GM21367 (cell line): ENCODE results near the gene BLTP3A.
A peak's percentile ranks its signal among the peaks of the same experiment; 100 is the strongest.
"Not testable (repeated sequence)": the region's sequence is repeated elsewhere in the genome, so short reads cannot be mapped to it uniquely, and the experiment has no call there.

Source experiments
- ATAC-seq: cut with Tn5 transposase; IDR thresholded peaks from one replicate; pipeline ENCODE4 v1.9.1; 2021; ENCODE audit not compliant: unreplicated experiment

BLTP3A gene

GRCh38 chr6:34788111-34788510 lies 3.8 kb upstream of the BLTP3A start:
- no peak for ATAC-seq

- ATAC-seq: peak; percentile 28
Measured at GRCh38 chr6:34791164-34791700, 651 bp upstream of the BLTP3A start.

GRCh38 chr6:34792605-34793500 lies 970 bp downstream of the BLTP3A start:
- no peak for ATAC-seq

- no peak for ATAC-seq
Measured at GRCh38 chr6:34793877-34794276, 2.0 kb downstream of the BLTP3A start.

GRCh38 chr6:34795836-34796425 lies 4.0 kb downstream of the BLTP3A start:
- ATAC-seq: no peak

- ATAC-seq: no peak
Measured at GRCh38 chr6:34798057-34798456, 6.2 kb downstream of the BLTP3A start.

GRCh38 chr6:34799547-34799946 lies 7.7 kb downstream of the BLTP3A start:
- ATAC-seq: no peak

- ATAC-seq: no peak
Measured at GRCh38 chr6:34804543-34804942, 12.7 kb downstream of the BLTP3A start.

- not testable (repeated sequence) for ATAC-seq
Measured at GRCh38 chr6:34805074-34805473, 13.2 kb downstream of the BLTP3A start.

GRCh38 chr6:34806738-34807453 lies 15.0 kb downstream of the BLTP3A start:
- no peak for ATAC-seq

- not testable (repeated sequence) for ATAC-seq
Measured at GRCh38 chr6:34808473-34808872, 16.6 kb downstream of the BLTP3A start.

GRCh38 chr6:34809419-34809818 lies 17.5 kb downstream of the BLTP3A start:
- ATAC-seq: not testable (repeated sequence)

- no peak for ATAC-seq
Measured at GRCh38 chr6:34810017-34810882, 18.4 kb downstream of the BLTP3A start.

GRCh38 chr6:34810936-34811632 lies 19.2 kb downstream of the BLTP3A start:
- peak; percentile 69 for ATAC-seq

- ATAC-seq: no peak
Measured at GRCh38 chr6:34813028-34813713, 21.3 kb downstream of the BLTP3A start.

GRCh38 chr6:34816635-34817301 lies 24.9 kb downstream of the BLTP3A start:
- no peak for ATAC-seq

- ATAC-seq: no peak
Measured at GRCh38 chr6:34817446-34817845, 25.6 kb downstream of the BLTP3A start.

GRCh38 chr6:34818872-34819570 lies 27.1 kb downstream of the BLTP3A start:
- ATAC-seq: not testable (repeated sequence)
